22Rv1 (cell line): ENCODE results near the gene ALKBH1.

ENCODE experiments used
- CTCF ChIP-seq: fragments of 450-650 bp; IDR thresholded peaks from 2 replicates; pipeline ENCODE4 v1.5.1; 2017; ENCODE audit warnings: mild to moderate bottlenecking
- ZFX ChIP-seq: fragments of 450-650 bp; IDR thresholded peaks from 2 replicates; pipeline ENCODE4 v1.6.1; 2017; ENCODE audit warnings: antibody characterized with exemption, borderline replicate concordance

GRCh38 chr14:77657280-77657679, 50.5 kb downstream of the ALKBH1 start:
- TF ChIP-seq CTCF (no peak), ZFX (no peak)
